Hepatocyte (in vitro differentiated cells): ENCODE data around the gene THUMPD2.

Experiments
- CTCF ChIP-seq: fragments of 200-600 bp; sonication (generic); IDR thresholded peaks from 2 replicates; pipeline ENCODE4 v1.5.1; 2016; ENCODE audit warnings: antibody characterized with exemption, mild to moderate bottlenecking; ENCODE audit not compliant: poor library complexity
- EZH2phosphoT487 ChIP-seq: fragments of 200-600 bp; sonication (generic); IDR thresholded peaks from one replicate; pipeline ENCODE4 v1.6.1; 2018; ENCODE audit warnings: antibody characterized with exemption, mild to moderate bottlenecking, low read depth, moderate library complexity; ENCODE audit not compliant: unreplicated experiment, severe bottlenecking

- TF ChIP-seq CTCF (no peak), EZH2phosphoT487 (no peak)
Observed at GRCh38 chr2:39781697-39782096, 2.6 kb upstream of the THUMPD2 start.
